ENCODE measurements around the gene GPSM1.

- TF ChIP-seq POLR2AphosphoS5 (IDR thresholded peaks at IDR 0.05; ENCODE audit: low read depth, low read length) (no peak), CTCF (IDR thresholded peaks at IDR 0.05 in 2 of 3, conservative IDR thresholded peaks at IDR 0.05 in 1 of 3; ENCODE audit: borderline replicate concordance in 1 of 3, insufficient read depth in 1 of 3, low read depth in 2 of 3, low read length in 2 of 3) (no peak), EZH2 (IDR thresholded peaks at IDR 0.05) (no peak), CEBPB (IDR thresholded peaks at IDR 0.05; ENCODE audit: low read depth) (no peak), POLR2A (IDR thresholded peaks at IDR 0.05; ENCODE audit: borderline replicate concordance, extremely low read depth, insufficient read depth, insufficient read length) (no peak), TCF7L2 (IDR thresholded peaks at IDR 0.05; ENCODE audit: borderline replicate concordance, extremely low read depth, insufficient read depth, insufficient read length) (no peak), SRF (IDR thresholded peaks at IDR 0.05; ENCODE audit: low read depth) (no peak), EZH2phosphoT487 (IDR thresholded peaks at IDR 0.05; ENCODE audit: borderline replicate concordance) (no peak), SP1 (IDR thresholded peaks at IDR 0.05; ENCODE audit: low read depth) (no peak)
Measured at GRCh38 chr9:136373300-136374182, 46.2 kb downstream of the GPSM1 start, which contains the start of gene CARD9.

Data from HCT116 (cell line).